T-helper 2 cell treated with Interferon-gamma antibody and Interleukin-4, amounts not matched to agents 5 μg/mL and 100 μg/mL, for 36 hours (primary cell): ENCODE data around the gene CDC20B.

Experiments
- DNase-seq: peaks from one replicate; pipeline ENCODE4 v3.0.0; 2021; ENCODE audit warnings: low spot score
- H3K27ac Mint-ChIP-seq: one replicate; pipeline ENCODE4 v1.8.0; 2021; ENCODE audit warnings: mild to moderate bottlenecking, mixed read lengths
- H3K27me3 Mint-ChIP-seq: one replicate; pipeline ENCODE4 v1.8.0; 2021; ENCODE audit warnings: low read depth, mixed read lengths
- H3K36me3 Mint-ChIP-seq: one replicate; pipeline ENCODE4 v1.8.0; 2021; ENCODE audit warnings: low read depth, mixed read lengths
- H3K4me1 Mint-ChIP-seq: one replicate; pipeline ENCODE4 v1.8.0; 2021; ENCODE audit warnings: low read depth, mixed read lengths
- H3K4me3 Mint-ChIP-seq: one replicate; pipeline ENCODE4 v1.8.0; 2022; ENCODE audit warnings: mild to moderate bottlenecking, moderate library complexity, mixed read lengths
- H3K9me3 Mint-ChIP-seq: one replicate; pipeline ENCODE4 v1.8.0; 2021; ENCODE audit warnings: mixed read lengths

CDC20B gene

GRCh38 chr5:55176176-55176818 lies 3.3 kb upstream of the CDC20B start:
- no peaks in the 10 kb centered on the region for H3K9me3 Mint-ChIP-seq
- no peaks in the 10 kb centered on the region for H3K36me3 Mint-ChIP-seq
- peaks cover 83% of the 10 kb centered on the region for H3K27me3 Mint-ChIP-seq
- peak; percentile 47 for DNase-seq
- H3K4me3 Mint-ChIP-seq = peak overlapping the region; percentile 80
- no peak overlapping the region for H3K27ac Mint-ChIP-seq
- H3K4me1 Mint-ChIP-seq = peaks cover 31% of the 10 kb centered on the region

DNA sequence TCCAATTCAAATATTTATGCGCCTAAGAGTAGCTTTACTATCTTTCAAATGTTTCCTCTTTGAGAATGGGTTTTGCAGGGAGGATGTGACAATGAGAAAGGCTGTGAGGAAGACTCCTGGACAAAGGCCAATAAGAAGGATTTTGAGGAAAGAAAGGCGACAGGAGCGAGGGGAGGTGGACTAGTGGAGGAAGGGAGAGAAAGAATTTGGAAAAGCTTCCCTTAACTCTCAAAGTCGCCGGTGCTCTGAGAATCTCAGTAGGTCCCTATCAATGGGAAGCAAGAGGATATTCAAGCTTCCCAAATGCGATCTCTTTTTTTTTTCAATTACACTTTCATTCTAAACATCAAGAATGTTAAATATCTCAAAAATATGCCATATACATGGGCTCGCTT lies 2.8 kb upstream of the CDC20B start:
- Mint-ChIP-seq H3K27ac (no peak overlapping the region), H3K4me3 (peak overlapping the region; percentile 80), H3K27me3 (peaks cover 81% of the 10 kb centered on the region), H3K9me3 (no peaks in the 10 kb centered on the region), H3K36me3 (no peaks in the 10 kb centered on the region), H3K4me1 (peaks cover 31% of the 10 kb centered on the region)
- no peak for DNase-seq

DNA sequence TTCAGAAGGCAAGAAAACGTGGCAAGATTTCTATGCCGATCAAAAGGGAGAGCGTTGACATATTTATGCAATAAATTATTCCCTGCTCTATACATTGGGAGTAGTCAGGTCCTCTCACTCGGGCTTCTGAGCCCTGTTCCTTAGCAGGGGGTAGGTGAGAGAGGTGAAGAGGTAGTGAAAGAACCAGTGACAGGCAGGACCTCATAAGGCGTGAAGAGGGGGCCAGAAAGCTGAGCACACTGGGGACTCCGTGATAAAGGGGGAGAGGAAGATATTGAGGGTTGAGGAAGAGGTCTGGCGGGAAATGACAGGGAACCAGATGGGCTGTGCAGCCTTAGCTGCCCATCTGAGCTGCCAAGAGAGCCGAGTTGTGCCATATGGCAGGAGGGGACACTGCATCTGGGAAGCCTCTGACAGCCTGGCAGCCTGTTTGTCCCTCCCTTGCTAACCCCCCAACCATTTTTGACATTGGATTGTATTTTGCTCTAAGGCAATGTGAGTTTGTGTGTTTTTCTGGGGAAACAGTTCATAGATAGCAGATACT lies 782 bp upstream of the CDC20B start:
- Mint-ChIP-seq H3K27me3 (peaks cover 74% of the 10 kb centered on the region), H3K4me1 (peaks cover 31% of the 10 kb centered on the region), H3K27ac (no peak overlapping the region), H3K36me3 (no peaks in the 10 kb centered on the region), H3K9me3 (no peaks in the 10 kb centered on the region), H3K4me3 (peak overlapping the region; percentile 77)
- no peak for DNase-seq

DNA sequence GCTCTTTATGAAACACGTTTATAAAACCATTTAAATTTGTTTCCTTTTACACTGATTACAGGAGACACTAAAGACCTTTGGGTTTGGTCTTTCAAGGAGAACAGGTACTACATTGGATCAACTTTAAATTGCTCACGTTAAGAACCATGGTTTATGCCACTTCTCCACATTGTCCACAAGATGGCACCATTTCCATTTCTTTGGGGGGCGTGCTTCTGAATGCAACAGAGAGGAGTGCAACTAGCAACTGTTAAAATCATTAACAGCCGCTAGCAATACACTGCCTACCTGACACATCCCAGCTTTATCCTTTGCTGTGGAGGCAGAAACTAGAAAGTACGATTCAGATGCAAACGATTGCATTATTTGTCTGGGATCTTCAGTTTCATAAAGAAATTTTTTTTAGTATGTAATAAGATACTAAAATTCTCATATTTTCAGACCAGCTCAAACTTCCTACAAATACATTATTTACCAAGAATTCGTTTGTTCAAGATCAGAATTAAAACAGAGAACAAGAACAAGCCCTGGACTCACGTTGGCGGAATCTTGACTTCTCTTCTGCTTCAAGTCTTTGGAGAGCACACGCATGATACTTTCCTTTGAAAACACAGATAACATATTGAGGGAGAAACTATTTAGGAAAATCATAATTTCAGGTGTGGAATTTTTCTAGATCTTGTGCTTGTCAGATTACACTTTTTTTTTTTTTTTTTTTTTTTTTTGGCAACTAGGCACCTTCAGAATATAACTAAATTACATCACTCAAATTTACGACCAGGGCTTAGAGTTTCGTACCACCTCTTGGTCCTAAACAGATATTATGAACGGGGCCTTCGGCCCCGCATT lies 702 bp downstream of the CDC20B start:
- DNase-seq = peak; percentile 65
- H3K4me1 Mint-ChIP-seq = peaks cover 29% of the 10 kb centered on the region
- no peaks in the 10 kb centered on the region for H3K9me3 Mint-ChIP-seq
- H3K27me3 Mint-ChIP-seq = peaks cover 76% of the 10 kb centered on the region
- peak overlapping the region; percentile 85 for H3K4me3 Mint-ChIP-seq
- no peak overlapping the region for H3K27ac Mint-ChIP-seq
- H3K36me3 Mint-ChIP-seq = no peaks in the 10 kb centered on the region

GRCh38 chr5:55171471-55171870 lies 1.5 kb downstream of the CDC20B start:
- Mint-ChIP-seq H3K27me3 (peaks cover 75% of the 10 kb centered on the region), H3K4me3 (no peak overlapping the region), H3K36me3 (no peaks in the 10 kb centered on the region), H3K9me3 (no peaks in the 10 kb centered on the region), H3K27ac (no peak overlapping the region), H3K4me1 (peaks cover 23% of the 10 kb centered on the region)
- DNase-seq = no peak

- no peak for DNase-seq
- no peak overlapping the region for H3K4me3 Mint-ChIP-seq
- no peaks in the 10 kb centered on the region for H3K36me3 Mint-ChIP-seq
- no peaks in the 10 kb centered on the region for H3K9me3 Mint-ChIP-seq
- peaks cover 71% of the 10 kb centered on the region for H3K27me3 Mint-ChIP-seq
- H3K4me1 Mint-ChIP-seq = peaks cover 6% of the 10 kb centered on the region
- H3K27ac Mint-ChIP-seq = no peak overlapping the region
These were observed 10.3 kb downstream of the CDC20B start for GRCh38 chr5:55162666-55163065.

DNA sequence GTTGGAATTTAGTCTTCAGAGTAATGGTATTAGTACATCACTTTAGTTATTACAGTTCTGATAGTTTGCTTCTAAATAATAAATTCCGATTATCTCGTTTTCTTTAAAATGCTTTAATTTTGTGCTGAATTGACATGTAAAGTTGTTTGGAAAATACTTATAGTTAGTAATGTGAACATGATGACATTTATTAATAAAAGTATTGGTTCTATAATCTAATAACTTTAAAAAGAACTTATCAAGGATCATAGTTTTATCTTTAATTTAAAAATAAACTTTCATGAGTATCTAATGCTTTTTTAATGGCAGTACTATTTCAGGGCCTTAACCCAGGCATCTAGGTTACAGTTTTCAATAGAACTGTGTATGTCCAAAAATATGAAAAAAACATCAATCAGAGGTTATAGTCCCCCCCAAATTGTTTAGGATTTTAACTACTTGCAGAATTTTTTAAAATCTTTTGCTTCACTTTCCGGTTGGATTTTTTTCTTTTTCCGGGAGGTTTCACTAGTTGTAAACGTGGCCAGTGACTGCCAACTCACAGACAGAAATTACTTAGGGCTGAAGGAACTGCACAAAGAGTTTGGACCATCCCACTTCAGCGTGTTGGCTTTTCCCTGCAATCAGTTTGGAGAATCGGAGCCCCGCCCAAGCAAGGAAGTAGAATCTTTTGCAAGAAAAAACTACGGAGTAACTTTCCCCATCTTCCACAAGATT lies 12.3 kb downstream of the CDC20B start:
- no peak for DNase-seq
- Mint-ChIP-seq H3K4me3 (no peak overlapping the region), H3K27me3 (peaks cover 64% of the 10 kb centered on the region)

DNA sequence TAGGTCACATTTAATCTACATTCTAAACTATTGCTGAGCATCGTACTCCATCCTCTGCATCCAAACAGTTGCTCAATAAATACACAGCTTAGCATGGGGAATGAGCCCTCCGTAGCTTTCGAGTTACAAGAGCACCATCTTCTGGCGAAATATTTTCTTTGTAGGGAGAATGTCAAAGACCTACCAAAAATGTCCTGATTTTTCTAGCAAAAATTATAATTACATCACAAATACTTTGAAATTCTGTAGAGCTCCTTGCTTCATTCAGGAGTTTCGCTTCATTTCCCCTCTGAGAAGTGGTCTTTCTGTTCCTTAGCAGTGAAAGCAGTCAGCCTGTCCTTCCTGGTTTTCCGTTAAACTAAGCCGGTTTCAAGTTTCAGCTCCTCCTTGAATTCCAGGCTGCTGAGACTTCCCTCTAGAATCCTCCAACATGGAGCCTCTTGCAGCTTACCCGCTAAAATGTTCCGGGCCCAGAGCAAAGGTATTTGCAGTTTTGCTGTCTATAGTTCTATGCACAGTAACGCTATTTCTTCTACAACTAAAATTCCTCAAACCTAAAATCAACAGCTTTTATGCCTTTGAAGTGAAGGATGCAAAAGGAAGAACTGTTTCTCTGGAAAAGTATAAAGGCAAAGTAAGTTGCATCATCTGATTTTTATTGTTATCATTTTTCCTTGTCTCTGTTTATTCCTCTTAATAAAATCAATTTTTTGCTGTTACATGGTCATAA lies 13.0 kb downstream of the CDC20B start, which contains the start of gene GPX8:
TSS of gene GPX8 (plus strand) at position 409 of the 730 bp plus-strand sequence. CDS start at position 431, 22 bp downstream.
- Mint-ChIP-seq H3K36me3 (no peaks in the 10 kb centered on the region), H3K27me3 (peaks cover 64% of the 10 kb centered on the region), H3K4me1 (peaks cover 7% of the 10 kb centered on the region), H3K9me3 (no peaks in the 10 kb centered on the region), H3K27ac (no peak within 1 kb of the TSS), H3K4me3 (no peak within 1 kb of the TSS)
- no peak for DNase-seq

More for the DNA sequence above, 12.3 kb downstream of the CDC20B start:
- H3K4me1 Mint-ChIP-seq = peaks cover 6% of the 10 kb centered on the region
- H3K27ac Mint-ChIP-seq = no peak overlapping the region
- H3K36me3 Mint-ChIP-seq = no peaks in the 10 kb centered on the region
- no peaks in the 10 kb centered on the region for H3K9me3 Mint-ChIP-seq

DNA sequence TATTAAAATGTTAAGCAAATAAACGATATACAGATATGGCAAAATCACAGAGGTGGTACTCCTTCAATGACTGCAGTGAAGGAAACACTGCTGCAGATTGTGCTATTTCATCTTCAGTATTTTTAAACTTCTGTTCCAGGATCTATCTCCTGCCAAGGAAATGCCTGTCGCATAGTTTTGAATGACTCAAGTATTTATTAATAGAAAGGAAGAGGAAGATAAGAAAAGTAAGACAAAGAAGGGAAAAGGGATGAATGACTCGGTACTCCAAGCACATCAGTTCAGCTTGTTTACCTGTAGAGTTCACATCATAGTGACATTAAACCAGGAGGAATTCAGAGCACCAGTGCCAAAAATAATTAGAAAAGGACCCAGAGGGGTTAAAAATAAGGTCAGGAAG lies 18.1 kb downstream of the CDC20B start:
- Mint-ChIP-seq H3K36me3 (no peaks in the 10 kb centered on the region), H3K9me3 (no peaks in the 10 kb centered on the region), H3K4me3 (no peak overlapping the region), H3K27me3 (peaks cover 63% of the 10 kb centered on the region), H3K4me1 (peaks cover 6% of the 10 kb centered on the region), H3K27ac (no peak overlapping the region)
- DNase-seq = no peak

DNA sequence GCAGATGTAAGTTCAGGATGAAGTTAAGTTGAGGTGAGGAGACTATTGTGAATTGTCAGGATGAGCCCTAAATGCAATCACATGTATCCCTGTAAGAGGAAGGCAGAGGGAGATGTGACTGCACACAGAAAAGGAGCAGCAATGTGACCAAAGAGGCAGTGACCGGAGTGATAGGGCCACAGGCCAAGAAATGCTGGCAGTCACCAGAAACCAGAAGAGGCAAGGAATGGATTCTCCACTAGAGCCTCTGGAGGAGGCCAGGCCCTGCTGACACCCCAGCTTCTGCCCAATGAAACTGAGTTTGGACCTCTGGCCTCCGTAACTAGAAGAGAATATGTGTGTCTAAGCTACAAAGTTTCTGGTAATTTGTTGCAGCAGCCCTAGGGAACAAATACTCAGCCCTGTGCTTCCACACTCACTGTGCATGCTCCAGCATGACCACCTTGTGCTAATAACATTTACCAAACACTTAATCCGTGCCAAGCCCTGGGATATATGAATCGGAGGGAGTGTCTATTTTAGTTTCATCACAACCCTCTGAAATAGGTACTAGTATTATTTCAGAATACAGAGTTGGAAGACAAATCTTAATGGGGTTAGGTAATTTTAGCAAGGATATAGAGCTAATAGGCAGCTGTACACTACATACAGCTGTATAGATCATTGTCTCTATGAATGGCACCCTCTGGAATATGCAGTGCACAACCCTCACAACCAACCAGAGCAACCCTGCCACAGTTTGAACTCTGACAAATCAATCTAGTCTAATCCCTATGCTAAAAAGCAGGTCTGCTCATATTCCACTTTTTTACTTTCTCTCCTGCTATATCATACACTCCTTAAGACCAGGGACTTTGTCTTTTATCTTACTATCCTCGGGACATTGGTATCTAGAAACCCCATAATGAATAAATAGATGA lies 20.8 kb downstream of the CDC20B start:
- Mint-ChIP-seq H3K4me3 (no peak overlapping the region), H3K27me3 (peaks cover 61% of the 10 kb centered on the region), H3K27ac (no peak overlapping the region), H3K36me3 (no peaks in the 10 kb centered on the region), H3K9me3 (no peaks in the 10 kb centered on the region), H3K4me1 (peaks cover 5% of the 10 kb centered on the region)
- DNase-seq = no peak

DNA sequence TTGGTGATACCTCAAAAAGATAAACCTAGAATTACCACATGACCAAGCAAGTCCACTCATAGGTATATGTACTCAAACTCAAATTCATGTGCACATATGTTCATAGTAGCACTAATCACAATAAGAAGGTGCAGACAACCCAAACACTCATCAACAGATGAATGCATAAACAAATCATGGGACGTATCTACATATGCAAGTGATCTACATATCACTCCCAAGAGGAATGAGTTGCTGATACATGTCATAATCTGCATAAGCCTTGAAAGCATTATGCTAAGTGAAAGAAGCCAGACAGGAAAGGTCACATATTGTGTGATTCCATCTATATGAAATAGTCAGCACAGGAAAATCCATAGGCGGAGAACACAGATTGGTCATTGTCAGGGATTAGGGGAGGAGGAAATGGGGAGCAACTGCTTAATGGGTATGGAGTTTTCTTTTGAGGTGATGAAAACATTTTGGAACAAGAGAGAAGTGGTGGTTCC lies 23.6 kb downstream of the CDC20B start:
- Mint-ChIP-seq H3K27ac (no peak overlapping the region), H3K4me1 (peaks cover 21% of the 10 kb centered on the region), H3K36me3 (peaks cover 3% of the 10 kb centered on the region), H3K9me3 (no peaks in the 10 kb centered on the region), H3K27me3 (peaks cover 47% of the 10 kb centered on the region), H3K4me3 (no peak overlapping the region)
- no peak for DNase-seq

DNA sequence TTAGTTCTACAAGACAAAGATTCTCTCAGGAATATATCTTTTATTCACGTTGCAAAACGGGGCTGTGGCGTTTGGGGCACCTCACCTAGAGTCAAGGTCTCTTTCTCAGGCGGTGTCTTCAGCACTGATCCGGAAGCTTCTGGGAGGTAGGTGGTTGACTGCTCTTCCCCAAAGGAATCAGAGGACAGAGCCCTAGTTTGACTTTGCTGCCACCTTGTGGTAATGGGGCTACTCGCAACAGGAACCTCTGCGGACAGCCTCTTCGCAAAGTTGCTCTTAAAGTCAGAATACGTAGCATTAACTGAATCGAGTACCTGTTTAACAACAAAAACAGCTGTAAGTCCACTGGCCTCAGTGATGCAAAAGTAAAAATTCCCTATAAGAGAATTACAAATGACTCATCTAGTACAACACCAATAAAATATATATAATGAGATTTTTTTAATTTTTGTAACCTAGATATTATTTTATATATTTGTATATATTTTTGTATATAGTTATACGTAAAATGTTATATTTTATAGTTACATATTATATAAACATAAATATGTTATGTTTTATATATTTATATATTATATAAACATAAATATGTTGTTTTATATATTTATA lies 26.3 kb downstream of the CDC20B start:
- DNase-seq = peak; percentile 78

More for the DNA sequence above, 26.3 kb downstream of the CDC20B start:
- Mint-ChIP-seq H3K4me3 (peak overlapping the region; percentile 57), H3K4me1 (peaks cover 46% of the 10 kb centered on the region), H3K36me3 (peaks cover 9% of the 10 kb centered on the region), H3K27me3 (peaks cover 29% of the 10 kb centered on the region), H3K27ac (peak overlapping the region; percentile 6), H3K9me3 (no peaks in the 10 kb centered on the region)
